A673 (cell line): ENCODE data around the gene ZNF69. TPM values are rescaled to one million over a fixed set of nuclear protein-coding genes. Genes with fewer than 3 reads are reported as not detected.
"Not testable (repeated sequence)": the region's sequence is repeated elsewhere in the genome, so short reads cannot be mapped to it uniquely, and the experiment has no call there.

ENCODE experiments used
- BruUV-seq: library from RNA; stranded (reverse); fragments of 400-500 nt; replicated peaks from 2 replicates; lab custom pipeline; 2021; lab: Mats Ljungman, UMichigan
- CTCF ChIA-PET: fragments of 300-600 bp; sonication (Branson Sonifier 250); formaldehyde crosslinking; loops from one replicate; lab custom pipeline; 2022; ENCODE audit warnings: antibody characterized with exemption; lab: Charles Lee
- POLR2A ChIA-PET: fragments of 300-600 bp; sonication (Branson Sonifier 250); formaldehyde crosslinking; loops from one replicate; lab custom pipeline; 2022; ENCODE audit warnings: antibody characterized with exemption; ENCODE audit not compliant: low non-redundant PET; lab: Charles Lee
- DNase-seq: peaks from one replicate; pipeline ENCODE4 v3.0.0-alpha.2; 2015; ENCODE audit warnings: low spot score
- H3K27ac ChIP-seq: fragments of 200-600 bp; sonication (generic); 2 replicates; pipeline ENCODE4 v1.5.1; 2016; ENCODE audit warnings: mixed run types, low read depth, mild to moderate bottlenecking, mixed read lengths, antibody characterized with exemption, low read length; ENCODE audit not compliant: poor library complexity, severe bottlenecking
- H3K27me3 ChIP-seq: fragments of 200-600 bp; sonication (generic); replicated peaks from 2 replicates; pipeline ENCODE4 v1.6.1; 2017; ENCODE audit warnings: mixed run types, low read depth, mild to moderate bottlenecking, mixed read lengths, antibody characterized with exemption, low read length; ENCODE audit not compliant: insufficient read depth, poor library complexity
- H3K36me3 ChIP-seq: fragments of 200-600 bp; sonication (generic); 2 replicates; pipeline ENCODE4 v1.6.1; 2016; ENCODE audit warnings: mixed run types, mild to moderate bottlenecking, mixed read lengths, antibody characterized with exemption, low read length; ENCODE audit not compliant: insufficient read depth, poor library complexity, severe bottlenecking
- H3K4me1 ChIP-seq: fragments of 200-600 bp; sonication (generic); 2 replicates; pipeline ENCODE4 v1.6.1; 2017; ENCODE audit warnings: mixed run types, mild to moderate bottlenecking, mixed read lengths, antibody characterized with exemption, low read length; ENCODE audit not compliant: insufficient read depth, poor library complexity, severe bottlenecking
- H3K4me3 ChIP-seq: fragments of 200-600 bp; sonication (generic); 2 replicates; pipeline ENCODE4 v1.5.1; 2016; ENCODE audit warnings: low read depth, mixed run types, mild to moderate bottlenecking, mixed read lengths, low read length; ENCODE audit not compliant: poor library complexity, severe bottlenecking
- H3K9me3 ChIP-seq: fragments of 200-600 bp; sonication (generic); 2 replicates; pipeline ENCODE4 v1.6.1; 2016; ENCODE audit warnings: mixed run types, low read depth, mild to moderate bottlenecking, mixed read lengths, antibody characterized with exemption, low read length; ENCODE audit not compliant: poor library complexity, severe bottlenecking
- EZH2 ChIP-seq: fragments of 200-600 bp; sonication (generic); IDR thresholded peaks from 2 replicates; pipeline ENCODE4 v1.6.1; 2017; ENCODE audit warnings: borderline replicate concordance, low read depth, mild to moderate bottlenecking, mixed read lengths, antibody characterized with exemption, low read length; ENCODE audit not compliant: poor library complexity, severe bottlenecking
- intact Hi-C: fragments of 100-400 bp; cut with micrococcal nuclease; formaldehyde crosslinking; loops from one replicate; pipeline ENCODE4 v1.10.0; 2022; ENCODE audit not compliant: unreplicated experiment
- total RNA-seq: library from RNA; stranded (reverse); gene quantifications from 2 replicates; pipeline ENCODE4 v1.2.3, GENCODE V29; 2021
- TF ChIP-seq, protein P1 (sequence below): fragments of 300-800, 200-600 bp; sonication (generic); conservative IDR thresholded peaks from 2 replicates; pipeline ENCODE4 v1.5.1; 2017; ENCODE audit warnings: low read depth, mild to moderate bottlenecking, antibody characterized with exemption, low read length, moderate library complexity, mixed read lengths

Gene ZNF69
- total RNA-seq, 1 experiment from 2014 or later, result 4.3 TPM

GRCh38 chr19:11861301-11861700 lies 26.3 kb upstream of the ZNF69 start:
- CTCF ChIA-PET, result no interaction called here
- BruUV-seq, result no TSS peak
- POLR2A ChIA-PET, result no interaction called here
- DNase-seq, result no peak
- Histone ChIP-seq H3K27me3 (no peaks in the 10 kb centered on the region), H3K27ac (no peak overlapping the region), H3K4me1 (no peaks in the 10 kb centered on the region), H3K36me3 (no peaks in the 10 kb centered on the region), H3K4me3 (no peak overlapping the region), H3K9me3 (peaks cover 4% of the 10 kb centered on the region)
- TF ChIP-seq, protein P1, sequence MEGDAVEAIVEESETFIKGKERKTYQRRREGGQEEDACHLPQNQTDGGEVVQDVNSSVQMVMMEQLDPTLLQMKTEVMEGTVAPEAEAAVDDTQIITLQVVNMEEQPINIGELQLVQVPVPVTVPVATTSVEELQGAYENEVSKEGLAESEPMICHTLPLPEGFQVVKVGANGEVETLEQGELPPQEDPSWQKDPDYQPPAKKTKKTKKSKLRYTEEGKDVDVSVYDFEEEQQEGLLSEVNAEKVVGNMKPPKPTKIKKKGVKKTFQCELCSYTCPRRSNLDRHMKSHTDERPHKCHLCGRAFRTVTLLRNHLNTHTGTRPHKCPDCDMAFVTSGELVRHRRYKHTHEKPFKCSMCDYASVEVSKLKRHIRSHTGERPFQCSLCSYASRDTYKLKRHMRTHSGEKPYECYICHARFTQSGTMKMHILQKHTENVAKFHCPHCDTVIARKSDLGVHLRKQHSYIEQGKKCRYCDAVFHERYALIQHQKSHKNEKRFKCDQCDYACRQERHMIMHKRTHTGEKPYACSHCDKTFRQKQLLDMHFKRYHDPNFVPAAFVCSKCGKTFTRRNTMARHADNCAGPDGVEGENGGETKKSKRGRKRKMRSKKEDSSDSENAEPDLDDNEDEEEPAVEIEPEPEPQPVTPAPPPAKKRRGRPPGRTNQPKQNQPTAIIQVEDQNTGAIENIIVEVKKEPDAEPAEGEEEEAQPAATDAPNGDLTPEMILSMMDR, result no peak
- TF ChIP-seq EZH2, result no peak
- intact Hi-C loops, result no loop called here

- H3K4me3 ChIP-seq, DNase-seq, BruUV-seq, H3K27ac ChIP-seq, intact Hi-C loops, H3K4me1 ChIP-seq, H3K36me3 ChIP-seq, POLR2A ChIA-PET, H3K27me3 ChIP-seq, CTCF ChIA-PET: not testable (repeated sequence)
- H3K9me3 ChIP-seq, result peaks cover 34% of the 10 kb centered on the region
Observed at GRCh38 chr19:11867766-11868165, 19.8 kb upstream of the ZNF69 start.

GRCh38 chr19:11868188-11868587 lies 19.4 kb upstream of the ZNF69 start:
- BruUV-seq, result no TSS peak
- Histone ChIP-seq H3K9me3 (peaks cover 34% of the 10 kb centered on the region), H3K36me3 (peaks cover 3% of the 10 kb centered on the region), H3K27ac (no peak overlapping the region), H3K4me1 (no peaks in the 10 kb centered on the region), H3K27me3 (no peaks in the 10 kb centered on the region), H3K4me3 (no peak overlapping the region)
- CTCF ChIA-PET, result no interaction called here
- POLR2A ChIA-PET, result no interaction called here
- TF ChIP-seq EZH2, result no peak
- TF ChIP-seq, protein P1, result no peak
- intact Hi-C loops, result no loop called here
- DNase-seq, result no peak

GRCh38 chr19:11872624-11873023 lies 15.0 kb upstream of the ZNF69 start:
- BruUV-seq, result no TSS peak
- CTCF ChIA-PET, result no interaction called here
- DNase-seq, result no peak
- POLR2A ChIA-PET, result no interaction called here
- no peaks in the 10 kb centered on the region for H3K27me3 ChIP-seq
- H3K4me3 ChIP-seq, result no peak overlapping the region
- no peaks in the 10 kb centered on the region for H3K4me1 ChIP-seq
- intact Hi-C loops, result no loop called here
- TF ChIP-seq EZH2, result no peak
- TF ChIP-seq, protein P1, result no peak
- H3K27ac ChIP-seq, result no peak overlapping the region
- H3K36me3 ChIP-seq, result no peaks in the 10 kb centered on the region
- H3K9me3 ChIP-seq, result peaks cover 21% of the 10 kb centered on the region
